HL-60 (cell line): Measurements from ENCODE around the gene EPB41L2.
A peak's percentile ranks its signal among the peaks of the same experiment; 100 is the strongest.

Source experiments
- DNase-seq, 2 experiments: peaks; one replicate each; pipeline ENCODE4 v3.0.0-alpha.2; 2010 to 2020; ENCODE audit warnings: low read depth in 1 of 2, low spot score in 1 of 2
- H3K27ac ChIP-seq: fragments of 250-450 bp; sonication (Bioruptor Pico); replicated peaks from 2 replicates; pipeline ENCODE4 v1.5.1; 2020; ENCODE audit warnings: mild to moderate bottlenecking, moderate library complexity
- H3K27me3 ChIP-seq: fragments of 250-450 bp; sonication (Bioruptor Pico); 2 replicates; pipeline ENCODE4 v1.5.1; 2021; ENCODE audit warnings: mild to moderate bottlenecking, moderate library complexity; ENCODE audit not compliant: insufficient read depth, poor library complexity, severe bottlenecking
- H3K4me3 ChIP-seq: replicated peaks from 2 replicates; pipeline ENCODE4 v1.5.1; 2011; ENCODE audit warnings: mild to moderate bottlenecking, control low read depth, low read length; ENCODE audit not compliant: insufficient read depth
- CTCF ChIP-seq: IDR thresholded peaks from one replicate; pipeline ENCODE4 v1.5.1; 2011; ENCODE audit warnings: low read length, control low read depth, inconsistent platforms; ENCODE audit not compliant: insufficient read depth
- GABPA ChIP-seq: IDR thresholded peaks from 2 replicates; pipeline ENCODE4 v1.6.1; 2012; ENCODE audit warnings: low read depth
- POLR2AphosphoS5 ChIP-seq: IDR thresholded peaks from 2 replicates; pipeline ENCODE4 v1.6.1; 2012; ENCODE audit warnings: low read depth
- SPI1 ChIP-seq: IDR thresholded peaks from 2 replicates; pipeline ENCODE4 v1.6.1; 2012; ENCODE audit warnings: low read depth, mild to moderate bottlenecking, borderline replicate concordance
- TF ChIP-seq, protein P1 (sequence below): IDR thresholded peaks from 2 replicates; pipeline ENCODE4 v1.6.1; 2012; ENCODE audit warnings: low read depth; ENCODE audit not compliant: insufficient replicate concordance

Gene EPB41L2

GRCh38 chr6:130846501-130846900, 216.5 kb downstream of the EPB41L2 start:
- TF ChIP-seq, protein P1, sequence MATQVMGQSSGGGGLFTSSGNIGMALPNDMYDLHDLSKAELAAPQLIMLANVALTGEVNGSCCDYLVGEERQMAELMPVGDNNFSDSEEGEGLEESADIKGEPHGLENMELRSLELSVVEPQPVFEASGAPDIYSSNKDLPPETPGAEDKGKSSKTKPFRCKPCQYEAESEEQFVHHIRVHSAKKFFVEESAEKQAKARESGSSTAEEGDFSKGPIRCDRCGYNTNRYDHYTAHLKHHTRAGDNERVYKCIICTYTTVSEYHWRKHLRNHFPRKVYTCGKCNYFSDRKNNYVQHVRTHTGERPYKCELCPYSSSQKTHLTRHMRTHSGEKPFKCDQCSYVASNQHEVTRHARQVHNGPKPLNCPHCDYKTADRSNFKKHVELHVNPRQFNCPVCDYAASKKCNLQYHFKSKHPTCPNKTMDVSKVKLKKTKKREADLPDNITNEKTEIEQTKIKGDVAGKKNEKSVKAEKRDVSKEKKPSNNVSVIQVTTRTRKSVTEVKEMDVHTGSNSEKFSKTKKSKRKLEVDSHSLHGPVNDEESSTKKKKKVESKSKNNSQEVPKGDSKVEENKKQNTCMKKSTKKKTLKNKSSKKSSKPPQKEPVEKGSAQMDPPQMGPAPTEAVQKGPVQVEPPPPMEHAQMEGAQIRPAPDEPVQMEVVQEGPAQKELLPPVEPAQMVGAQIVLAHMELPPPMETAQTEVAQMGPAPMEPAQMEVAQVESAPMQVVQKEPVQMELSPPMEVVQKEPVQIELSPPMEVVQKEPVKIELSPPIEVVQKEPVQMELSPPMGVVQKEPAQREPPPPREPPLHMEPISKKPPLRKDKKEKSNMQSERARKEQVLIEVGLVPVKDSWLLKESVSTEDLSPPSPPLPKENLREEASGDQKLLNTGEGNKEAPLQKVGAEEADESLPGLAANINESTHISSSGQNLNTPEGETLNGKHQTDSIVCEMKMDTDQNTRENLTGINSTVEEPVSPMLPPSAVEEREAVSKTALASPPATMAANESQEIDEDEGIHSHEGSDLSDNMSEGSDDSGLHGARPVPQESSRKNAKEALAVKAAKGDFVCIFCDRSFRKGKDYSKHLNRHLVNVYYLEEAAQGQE = no peak
- TF ChIP-seq SPI1 (no peak), POLR2AphosphoS5 (no peak), GABPA (no peak), CTCF (no peak)
- H3K27ac ChIP-seq = no peak overlapping the region
- H3K4me3 ChIP-seq = no peak overlapping the region
- no peaks in the 10 kb centered on the region for H3K27me3 ChIP-seq
- DNase-seq = no peak

GRCh38 chr6:130843575-130844320, 219.3 kb downstream of the EPB41L2 start:
- peak; percentile 33 for TF ChIP-seq CTCF
- no peak for TF ChIP-seq GABPA
- no peak for TF ChIP-seq POLR2AphosphoS5
- no peak for TF ChIP-seq SPI1
- TF ChIP-seq, protein P1 = no peak
- DNase-seq = peak in 1 of 2 experiments; percentile 5
- no peak overlapping the region for H3K27ac ChIP-seq
- no peak overlapping the region for H3K4me3 ChIP-seq
- H3K27me3 ChIP-seq = no peaks in the 10 kb centered on the region

- TF ChIP-seq CTCF = no peak
- TF ChIP-seq POLR2AphosphoS5 = no peak
- TF ChIP-seq, protein P1 = no peak
- TF ChIP-seq SPI1 = no peak
- no peak for TF ChIP-seq GABPA
- Histone ChIP-seq H3K27ac (no peak overlapping the region), H3K4me3 (no peak overlapping the region), H3K27me3 (no peaks in the 10 kb centered on the region)
- no peak for DNase-seq
Measured at GRCh38 chr6:130841128-130841728, 221.8 kb downstream of the EPB41L2 start.
